D721Med (cell line): Measurements from ENCODE around the gene ADCY1.

ENCODE experiments used
- DNase-seq: peaks from one replicate; pipeline ENCODE4 v3.0.0; 2011; ENCODE audit warnings: low spot score; ENCODE audit not compliant: insufficient read length
- FAIRE-seq: peaks from 2 replicates; lab custom pipeline; 2011; peaks lifted over from hg19 to GRCh38; lab: Jason Lieb, UNC
- TF ChIP-seq, protein P1 (sequence below): IDR thresholded peaks from 2 replicates; pipeline ENCODE4 v1.5.1; 2012; ENCODE audit warnings: mild to moderate bottlenecking, control low read depth; ENCODE audit not compliant: insufficient read depth; ENCODE audit errors: missing control alignments

ADCY1 gene

DNA sequence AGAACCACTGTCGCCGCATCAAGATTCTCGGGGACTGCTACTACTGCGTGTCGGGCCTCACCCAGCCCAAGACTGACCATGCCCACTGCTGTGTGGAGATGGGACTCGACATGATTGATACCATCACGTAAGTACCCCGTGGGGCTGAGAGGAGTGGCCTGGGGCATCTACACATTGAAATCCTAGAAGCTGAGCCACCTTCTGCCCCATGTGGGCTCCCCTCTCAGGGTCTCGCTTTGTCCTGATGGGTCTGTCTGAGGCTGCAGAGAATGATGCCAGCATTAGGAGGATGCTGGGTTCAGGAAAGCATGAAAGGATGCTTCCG is 74.5 kb downstream of the ADCY1 start:
- TF ChIP-seq, protein P1, sequence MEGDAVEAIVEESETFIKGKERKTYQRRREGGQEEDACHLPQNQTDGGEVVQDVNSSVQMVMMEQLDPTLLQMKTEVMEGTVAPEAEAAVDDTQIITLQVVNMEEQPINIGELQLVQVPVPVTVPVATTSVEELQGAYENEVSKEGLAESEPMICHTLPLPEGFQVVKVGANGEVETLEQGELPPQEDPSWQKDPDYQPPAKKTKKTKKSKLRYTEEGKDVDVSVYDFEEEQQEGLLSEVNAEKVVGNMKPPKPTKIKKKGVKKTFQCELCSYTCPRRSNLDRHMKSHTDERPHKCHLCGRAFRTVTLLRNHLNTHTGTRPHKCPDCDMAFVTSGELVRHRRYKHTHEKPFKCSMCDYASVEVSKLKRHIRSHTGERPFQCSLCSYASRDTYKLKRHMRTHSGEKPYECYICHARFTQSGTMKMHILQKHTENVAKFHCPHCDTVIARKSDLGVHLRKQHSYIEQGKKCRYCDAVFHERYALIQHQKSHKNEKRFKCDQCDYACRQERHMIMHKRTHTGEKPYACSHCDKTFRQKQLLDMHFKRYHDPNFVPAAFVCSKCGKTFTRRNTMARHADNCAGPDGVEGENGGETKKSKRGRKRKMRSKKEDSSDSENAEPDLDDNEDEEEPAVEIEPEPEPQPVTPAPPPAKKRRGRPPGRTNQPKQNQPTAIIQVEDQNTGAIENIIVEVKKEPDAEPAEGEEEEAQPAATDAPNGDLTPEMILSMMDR = no peak
- no peak for DNase-seq
- FAIRE-seq = no peak

DNA sequence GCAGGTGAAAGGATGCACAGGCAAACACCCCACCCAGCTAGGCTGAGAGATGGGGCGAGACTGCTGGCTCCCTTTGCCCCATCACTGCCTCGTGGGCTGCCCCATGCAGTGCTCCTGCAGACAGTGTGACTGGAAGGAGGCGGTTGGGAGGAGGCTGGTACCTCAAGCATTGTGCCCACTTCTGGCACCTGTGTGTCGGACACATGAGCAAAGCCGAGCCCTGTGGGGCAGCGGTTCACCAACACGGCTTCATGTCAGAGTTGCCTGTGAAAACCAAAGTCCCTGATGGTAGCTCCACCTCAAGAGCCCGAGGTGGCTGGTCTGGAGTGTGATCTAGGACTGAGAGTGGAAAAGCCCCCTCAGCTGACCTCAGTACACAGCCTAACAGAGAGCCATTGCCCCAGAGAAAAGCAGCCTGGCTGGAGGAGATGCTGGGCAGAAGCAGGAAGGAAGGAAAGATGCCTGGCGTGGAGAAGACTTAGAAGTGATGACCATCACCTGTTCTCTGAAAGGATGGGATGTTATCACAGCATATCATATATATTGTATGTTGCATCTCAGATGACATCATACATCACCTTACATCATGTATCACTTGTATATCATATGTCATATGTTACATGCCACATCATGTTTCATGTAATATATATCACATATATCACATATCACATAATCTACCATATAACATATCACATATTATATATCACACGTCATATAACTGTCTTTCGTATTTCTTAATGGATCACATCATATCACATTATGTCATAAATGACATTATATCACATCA is 75.6 kb downstream of the ADCY1 start:
- FAIRE-seq (no peak), DNase-seq (no peak)
- TF ChIP-seq, protein P1 = no peak

DNA sequence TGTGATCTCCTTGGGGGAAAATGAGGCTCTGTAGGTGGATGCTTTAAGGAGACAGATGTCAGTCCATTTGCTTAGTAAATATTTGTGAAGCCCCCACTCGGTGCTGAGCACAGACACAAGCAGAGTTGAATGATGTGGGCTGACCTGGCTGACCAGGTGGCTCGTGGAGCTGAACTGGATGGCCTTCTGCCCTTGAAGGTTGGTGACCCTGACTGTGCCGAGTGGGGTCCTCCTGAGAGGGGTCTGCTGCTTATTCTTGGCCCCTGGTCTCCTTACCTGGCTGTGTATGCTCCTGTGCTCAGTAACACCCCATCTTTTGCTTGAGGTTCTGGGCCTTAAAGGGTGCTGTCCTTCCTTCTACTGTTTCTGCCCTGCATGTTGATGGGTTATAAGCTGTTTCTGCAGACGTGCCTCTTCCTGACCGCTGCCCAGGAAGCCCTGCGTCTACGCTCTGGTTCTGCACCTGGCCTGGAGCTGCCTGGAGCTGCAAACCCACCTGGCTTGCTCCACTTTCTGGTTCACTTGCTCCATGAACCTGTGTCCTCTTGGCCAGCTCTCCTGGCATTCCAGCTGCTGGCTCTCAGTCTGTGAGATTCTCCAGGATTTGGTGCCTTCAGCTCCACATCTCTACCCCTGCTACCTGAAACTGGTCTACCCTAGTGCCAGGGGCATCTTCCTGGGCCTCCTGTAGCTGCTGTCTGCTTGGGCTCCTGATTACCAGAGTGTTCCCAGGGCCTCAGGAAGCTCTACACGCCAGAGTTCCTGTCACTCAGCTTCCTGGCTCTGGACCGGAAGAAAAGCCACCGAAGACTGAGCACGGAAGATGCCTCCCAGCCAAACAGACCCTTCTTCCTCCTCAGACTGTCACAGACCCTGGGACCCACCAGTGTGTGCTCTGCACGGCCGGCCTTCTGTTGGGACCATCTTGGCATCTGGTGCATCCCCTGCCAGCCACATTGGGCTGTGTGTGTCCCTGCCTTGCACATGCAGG is 76.5 kb downstream of the ADCY1 start:
- FAIRE-seq = no peak
- TF ChIP-seq, protein P1 = no peak
- DNase-seq = no peak

DNA sequence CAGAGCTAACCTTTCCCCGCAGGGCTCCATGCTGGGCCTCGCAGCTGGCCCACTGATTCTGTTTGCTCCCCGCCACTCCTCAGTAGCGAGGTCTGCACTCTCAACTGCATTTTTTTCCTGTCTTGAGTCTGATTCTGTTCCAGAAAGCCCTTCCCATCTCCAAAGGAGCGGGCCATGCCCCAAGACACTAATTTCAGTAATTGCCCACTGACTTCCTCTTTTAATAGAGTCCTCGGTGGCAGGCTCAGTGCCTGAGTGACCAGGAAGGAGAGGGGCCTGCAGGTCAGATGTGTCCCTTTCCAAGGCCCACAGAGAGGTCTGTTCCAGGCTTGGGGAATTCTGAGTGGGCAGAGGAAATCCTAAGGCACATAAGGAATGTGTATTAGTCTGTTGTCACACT is 77.4 kb downstream of the ADCY1 start:
- TF ChIP-seq, protein P1 = no peak
- DNase-seq (no peak), FAIRE-seq (no peak)

DNA sequence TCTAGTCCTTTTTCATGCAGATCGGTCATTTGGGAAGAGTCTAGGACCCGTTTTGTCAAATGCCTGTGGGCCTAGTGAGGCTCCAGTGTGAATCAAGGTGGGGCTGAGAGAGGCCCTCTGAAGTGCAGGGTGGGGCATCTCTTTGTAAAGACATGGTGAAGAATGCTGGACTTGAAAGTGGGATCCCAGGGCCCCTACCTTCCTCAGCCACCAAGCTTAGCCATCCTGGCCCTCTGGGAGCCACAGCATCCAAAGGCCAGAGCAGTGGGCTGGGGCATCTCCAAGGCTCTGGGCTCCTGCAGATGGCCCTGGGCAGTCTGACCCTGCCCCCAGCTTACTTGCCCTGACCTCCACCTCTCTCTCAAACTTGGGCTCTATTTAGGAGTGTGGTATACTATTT is 78.5 kb downstream of the ADCY1 start:
- no peak for FAIRE-seq
- TF ChIP-seq, protein P1 = no peak
- no peak for DNase-seq

DNA sequence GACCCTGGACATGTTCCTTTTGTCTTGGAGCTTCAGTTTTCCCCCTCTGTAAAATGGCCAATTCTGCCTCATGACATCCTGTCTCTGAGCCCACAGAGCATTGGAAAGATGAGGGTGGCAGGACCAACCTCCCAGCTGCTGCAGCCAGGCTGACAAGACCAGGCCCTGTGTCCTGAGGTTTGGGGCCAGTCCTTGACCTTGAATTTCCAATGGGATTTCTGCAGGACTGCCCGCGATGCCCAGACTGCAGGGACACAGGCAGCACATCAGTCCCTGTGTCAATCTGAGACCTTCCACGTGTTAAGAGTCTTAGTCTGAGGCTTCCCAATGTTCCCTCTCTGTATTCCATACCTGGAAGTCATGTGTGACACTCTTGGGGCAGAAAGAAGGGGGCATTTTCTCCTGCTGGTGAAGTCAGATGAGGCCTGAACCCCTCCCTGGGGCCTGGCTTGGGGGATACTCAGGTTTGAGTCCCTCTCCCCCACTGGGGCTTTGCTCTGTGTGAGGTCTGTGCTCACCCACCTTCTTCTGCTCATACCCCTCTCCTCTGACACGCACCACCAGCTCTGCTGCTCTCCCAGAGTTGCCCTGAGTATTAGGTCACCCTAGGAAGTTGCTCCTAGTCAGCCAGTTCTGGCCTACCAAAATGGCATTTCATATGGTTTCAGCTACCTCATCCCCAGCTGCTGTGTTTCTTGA is 79.2 kb downstream of the ADCY1 start:
- DNase-seq (no peak), FAIRE-seq (no peak)

More for the DNA sequence above, 79.2 kb downstream of the ADCY1 start:
- TF ChIP-seq, protein P1 = no peak
